Kidney (tissue), 14 donors: ENCODE measurements around the gene COPZ1. TPM values are rescaled to one million over a fixed set of nuclear protein-coding genes. Genes with fewer than 3 reads are reported as not detected.

ENCODE experiments used
- DNase-seq, 5 donors: peaks; one replicate each; pipeline ENCODE4 v3.0.0-alpha.2; 2013 to 2020
- FAIRE-seq: peaks from 2 replicates; lab custom pipeline; 2012; peaks lifted over from hg19 to GRCh38; lab: Jason Lieb, UNC
- H3K27ac ChIP-seq, 2 donors: one replicate each; pipeline ENCODE4 v1.7.0; 2013; ENCODE audit warnings: low read depth in 2 of 2, low read length in 2 of 2, inconsistent platforms in 1 of 2
- H3K27me3 ChIP-seq: one replicate; pipeline ENCODE4 v1.7.1; 2013; ENCODE audit warnings: low read length, inconsistent platforms; ENCODE audit not compliant: control insufficient read depth, insufficient read depth
- H3K36me3 ChIP-seq, 3 donors: one replicate each; pipeline versions ENCODE4 v1.7.0 to v1.7.1; 2013; ENCODE audit warnings: low read length in 3 of 3, control low read depth in 1 of 3, inconsistent platforms in 1 of 3; ENCODE audit not compliant: insufficient read depth in 3 of 3, control insufficient read depth in 2 of 3
- H3K4me1 ChIP-seq, 3 donors: one replicate each; pipeline versions ENCODE4 v1.7.0 to v1.7.1; 2013; ENCODE audit warnings: low read length in 3 of 3, inconsistent platforms in 1 of 3, low read depth in 1 of 3; ENCODE audit not compliant: control insufficient read depth in 2 of 3, insufficient read depth in 2 of 3
- H3K4me3 ChIP-seq, 3 donors: one replicate each; pipeline versions ENCODE4 v1.7.0 to v1.8.1; 2013; ENCODE audit warnings: low read length in 3 of 3, control low read depth in 1 of 3, inconsistent platforms in 1 of 3
- H3K9ac ChIP-seq, 3 donors: one replicate each; pipeline versions ENCODE4 v1.7.0 to v1.7.1; 2013; ENCODE audit warnings: low read length in 3 of 3, control low read depth in 1 of 3, inconsistent platforms in 1 of 3
- H3K9me3 ChIP-seq, 3 donors: one replicate each; pipeline versions ENCODE4 v1.7.0 to v1.7.1; 2013; ENCODE audit warnings: low read length in 3 of 3, control low read depth in 1 of 3, inconsistent platforms in 1 of 3; ENCODE audit not compliant: control insufficient read depth in 2 of 3, insufficient read depth in 1 of 3
- intact Hi-C: fragments of 100-400 bp; cut with DNase I; formaldehyde crosslinking; loops from one replicate; pipeline ENCODE4 v1.11.1; 2022
- polyA plus RNA-seq: library from polyadenylated mRNA; stranded (reverse); fragments of 350-450 nt; fragmentation: Illumina TruSeq; extraction: RNeasy Lipid Tissue Mini Kit (QIAGEN cat#74804); gene quantifications from one replicate; pipeline ENCODE4 v1.2.3, GENCODE V29; 2014; ENCODE audit warnings: low read depth, low replicate concordance; ENCODE audit not compliant: insufficient read depth
- total RNA-seq: library from RNA; stranded (reverse); fragmentation: NEBNext Ultra II Directional; extraction: Animal tissue kit (Norgen Biotek cat#: 25700); gene quantifications from one replicate; pipeline ENCODE4 v1.2.1, GENCODE V29; 2021
- TF ChIP-seq, protein P1 (sequence below): IDR thresholded peaks from 3 replicates; pipeline ENCODE4 v1.5.1; 2012; ENCODE audit warnings: mild to moderate bottlenecking, moderate library complexity, borderline replicate concordance; ENCODE audit not compliant: insufficient read depth; ENCODE audit errors: extremely low read depth
- donor health status: control.
- donor health status: control.
- donor health status: control.
- donor health status: control.
- donor health status: control.
- donor health status: DM: yes; HTN: yes; CAD: no.
- donor health status: Normal renal cell carcinoma (clear cell type).

The COPZ1 gene
- total and polyA plus RNA-seq, 2 donors from 2014 or later = 141 to 181 TPM

DNA sequence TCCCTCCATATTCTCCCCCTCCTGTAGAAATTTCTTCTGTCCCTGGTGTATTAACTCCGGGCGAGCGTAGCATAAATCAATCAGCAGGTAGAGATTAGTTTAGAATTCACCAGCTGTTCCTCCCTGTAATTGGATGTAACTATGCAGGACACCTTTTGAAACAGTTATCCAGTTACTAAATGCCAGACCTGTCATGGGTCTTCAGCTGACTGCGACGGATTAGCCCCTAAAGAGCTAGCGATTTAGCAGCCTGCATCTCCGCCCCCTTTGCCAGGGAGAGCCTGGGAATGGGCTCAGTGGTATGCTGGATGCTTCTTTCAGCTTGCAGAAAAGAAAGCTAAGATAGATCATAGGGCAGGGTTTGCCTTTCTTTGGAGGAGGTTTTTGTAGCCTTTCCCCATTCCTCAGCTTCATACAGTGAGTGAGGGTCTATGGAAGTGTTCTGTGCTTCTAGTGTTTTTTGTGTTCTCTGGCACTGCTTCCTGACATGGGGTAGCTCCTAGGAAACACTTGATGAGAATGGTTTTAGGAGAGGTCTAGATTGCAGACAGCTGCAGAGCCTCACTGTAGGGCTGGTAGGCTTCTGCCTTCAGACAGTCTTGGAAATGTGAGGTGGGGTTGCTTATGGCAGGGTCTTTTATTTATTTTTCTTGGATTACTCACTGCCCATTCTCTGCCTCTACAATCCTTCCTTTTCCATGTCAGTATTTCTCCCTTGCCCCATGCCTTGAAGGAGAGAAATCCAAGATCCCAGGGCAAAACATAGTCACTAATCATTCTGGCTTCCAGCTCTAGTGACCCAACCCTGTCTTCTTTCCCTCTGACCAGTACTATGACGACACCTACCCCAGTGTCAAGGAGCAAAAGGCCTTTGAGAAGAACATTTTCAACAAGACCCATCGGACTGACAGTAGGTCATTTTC lies 16.7 kb downstream of the COPZ1 start:
- peak in 3 of 5 donors; percentile 49 to 73 (median 67) for DNase-seq
- intact Hi-C loops = no loop called here
- TF ChIP-seq, protein P1, sequence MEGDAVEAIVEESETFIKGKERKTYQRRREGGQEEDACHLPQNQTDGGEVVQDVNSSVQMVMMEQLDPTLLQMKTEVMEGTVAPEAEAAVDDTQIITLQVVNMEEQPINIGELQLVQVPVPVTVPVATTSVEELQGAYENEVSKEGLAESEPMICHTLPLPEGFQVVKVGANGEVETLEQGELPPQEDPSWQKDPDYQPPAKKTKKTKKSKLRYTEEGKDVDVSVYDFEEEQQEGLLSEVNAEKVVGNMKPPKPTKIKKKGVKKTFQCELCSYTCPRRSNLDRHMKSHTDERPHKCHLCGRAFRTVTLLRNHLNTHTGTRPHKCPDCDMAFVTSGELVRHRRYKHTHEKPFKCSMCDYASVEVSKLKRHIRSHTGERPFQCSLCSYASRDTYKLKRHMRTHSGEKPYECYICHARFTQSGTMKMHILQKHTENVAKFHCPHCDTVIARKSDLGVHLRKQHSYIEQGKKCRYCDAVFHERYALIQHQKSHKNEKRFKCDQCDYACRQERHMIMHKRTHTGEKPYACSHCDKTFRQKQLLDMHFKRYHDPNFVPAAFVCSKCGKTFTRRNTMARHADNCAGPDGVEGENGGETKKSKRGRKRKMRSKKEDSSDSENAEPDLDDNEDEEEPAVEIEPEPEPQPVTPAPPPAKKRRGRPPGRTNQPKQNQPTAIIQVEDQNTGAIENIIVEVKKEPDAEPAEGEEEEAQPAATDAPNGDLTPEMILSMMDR = no peak
- H3K27ac ChIP-seq = no peak overlapping the region
- no peak for FAIRE-seq
- no peak overlapping the region for H3K4me3 ChIP-seq
- H3K4me1 ChIP-seq = peaks cover 3 to 9% (median 5%) of the 10 kb centered on the region in 3 donors
- H3K36me3 ChIP-seq = peaks cover 10 to 38% (median 28%) of the 10 kb centered on the region in 3 donors
- H3K9ac ChIP-seq = no peak overlapping the region
- no peaks in the 10 kb centered on the region for H3K27me3 ChIP-seq
- H3K9me3 ChIP-seq = no peaks in the 10 kb centered on the region

DNA sequence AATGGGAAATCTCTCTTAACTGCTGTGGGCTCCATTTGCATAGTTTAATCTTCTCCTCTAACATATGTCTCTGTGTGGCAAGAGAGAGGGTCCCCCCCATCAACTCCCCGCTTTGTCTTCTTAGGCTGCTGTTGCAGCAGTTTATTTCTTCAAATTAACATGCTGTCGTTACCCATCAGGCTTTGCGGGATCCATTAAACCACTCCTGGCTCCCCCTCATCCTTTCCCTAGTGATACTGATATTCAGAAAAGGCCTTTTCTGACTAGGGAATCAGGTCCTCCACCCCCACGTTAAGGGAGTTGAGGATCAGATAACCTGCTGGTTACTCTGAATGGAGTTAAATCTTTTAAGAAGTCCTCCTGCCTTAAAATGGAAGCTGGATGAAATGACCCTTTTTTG lies 24.1 kb downstream of the COPZ1 start:
- Histone ChIP-seq H3K27ac (no peak overlapping the region), H3K36me3 (peaks cover 11 to 40% (median 35%) of the 10 kb centered on the region in 3 donors)
- FAIRE-seq = no peak

DNA sequence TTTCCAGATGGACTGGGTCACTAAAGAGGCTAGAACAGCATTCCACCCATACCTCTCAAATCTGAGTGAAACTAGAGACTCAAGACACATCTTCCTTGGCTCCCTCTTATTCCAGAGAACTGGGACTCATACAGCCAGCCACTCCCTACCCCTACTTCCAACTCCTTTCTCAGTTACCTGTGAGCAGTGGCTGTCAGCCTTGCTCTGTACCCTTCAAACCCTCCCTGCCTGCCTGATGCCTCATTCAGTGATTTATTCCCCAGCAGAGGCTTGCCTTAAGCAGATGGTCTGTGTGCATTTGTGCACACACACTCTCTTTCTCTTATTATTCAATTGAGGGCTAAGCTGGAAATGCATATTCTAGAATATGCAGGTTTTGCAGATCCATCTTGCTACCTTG lies 24.7 kb downstream of the COPZ1 start:
- Histone ChIP-seq H3K4me3 (no peak overlapping the region), H3K27ac (no peak overlapping the region), H3K4me1 (peaks cover 7 to 16% (median 13%) of the 10 kb centered on the region in 3 donors), H3K36me3 (peaks cover 11 to 40% (median 35%) of the 10 kb centered on the region in 3 donors), H3K9me3 (no peaks in the 10 kb centered on the region), H3K27me3 (no peaks in the 10 kb centered on the region), H3K9ac (no peak overlapping the region)
- no peak for FAIRE-seq
- intact Hi-C loops = loop anchor here (10.0 kb wide), 1 partner anchor 55 kb away; no protein-coding TSS in a partner anchor
- TF ChIP-seq, protein P1 = no peak
- no peak for DNase-seq

More for the DNA sequence above, 24.1 kb downstream of the COPZ1 start:
- intact Hi-C loops = no loop called here
- Histone ChIP-seq H3K4me1 (peaks cover 7 to 16% (median 13%) of the 10 kb centered on the region in 3 donors), H3K27me3 (no peaks in the 10 kb centered on the region), H3K9ac (no peak overlapping the region), H3K9me3 (no peaks in the 10 kb centered on the region), H3K4me3 (no peak overlapping the region)
- TF ChIP-seq, protein P1 = no peak
- DNase-seq = peak in 3 of 5 donors; percentile 45 to 78 (median 78)
